ENCODE results near the gene OR52E4.

DNA sequence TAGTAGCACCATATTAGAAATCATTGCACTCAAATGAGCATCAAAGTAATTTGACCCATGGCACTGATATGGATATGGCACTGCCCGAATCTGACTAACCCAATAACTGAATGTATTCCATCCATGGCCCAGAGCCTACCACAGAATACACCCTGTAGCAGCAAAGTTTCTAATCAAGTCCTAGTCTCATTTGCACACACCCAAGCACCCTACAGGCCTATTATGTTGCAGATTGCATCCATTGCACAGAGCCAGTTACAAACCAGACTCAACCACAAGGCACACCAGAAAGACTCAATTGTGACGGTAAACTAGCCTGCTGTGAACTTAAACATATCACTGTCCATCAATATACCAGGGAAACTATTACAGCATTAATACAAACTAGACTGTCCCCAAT lies 19.1 kb downstream of the OR52E4 start:
- no peak for TF ChIP-seq POLR2A (IDR thresholded peaks at IDR 0.05; ENCODE audit: low read depth, low read length)
- TF ChIP-seq TAF1 (IDR thresholded peaks at IDR 0.05; ENCODE audit: borderline replicate concordance, low read depth, low read length), result no peak
- no peak for TF ChIP-seq POLR2AphosphoS5 (IDR thresholded peaks at IDR 0.05; ENCODE audit: low read depth, low read length)
